GM12878 (cell line): Measurements from ENCODE around the gene SLC39A5. TPM values are rescaled to one million over a fixed set of nuclear protein-coding genes. Genes with fewer than 3 reads are reported as not detected.

Experiments used
- ATAC-seq: fragments of 200-7000 bp; cut with Tn5 transposase; 3 replicates; pipeline ENCODE4 v1.9.1; 2020; ENCODE audit warnings: mild to moderate bottlenecking, moderate library complexity
- BruUV-seq: library from RNA; stranded (reverse); fragments of 400-500 nt; replicated peaks from 2 replicates; lab custom pipeline; 2021; lab: Mats Ljungman, UMichigan
- CTCF ChIA-PET: fragments of 300-600 bp; sonication (Branson Sonifier 250); formaldehyde crosslinking; extraction: SDS; loops from one replicate; lab custom pipeline; 2021; ENCODE audit warnings: inconsistent platforms; lab: Yijun Ruan, JAX
- POLR2A ChIA-PET: fragments of 350-600 bp; formaldehyde crosslinking; extraction: SDS; loops from one replicate; lab custom pipeline; 2021; ENCODE audit warnings: inconsistent platforms; lab: Charles Lee
- RAD21 ChIA-PET: fragments of 300-600 bp; sonication (Branson Sonifier 250); formaldehyde crosslinking; loops from one replicate; lab custom pipeline; 2023; ENCODE audit warnings: antibody characterized with exemption; ENCODE audit not compliant: unreplicated experiment; lab: Charles Lee
- SMC1A ChIA-PET: fragments of 300-600 bp; sonication (Branson Sonifier 250); formaldehyde crosslinking; loops from one replicate; lab custom pipeline; 2023; ENCODE audit not compliant: unreplicated experiment, uncharacterized antibody; lab: Charles Lee
- DNase-seq: peaks from one replicate; pipeline ENCODE4 v3.0.0-alpha.2; 2011; ENCODE audit warnings: low read depth, low spot score
- FAIRE-seq: peaks from 3 replicates; lab custom pipeline; 2011; peaks lifted over from hg19 to GRCh38; lab: Jason Lieb, UNC
- H2AFZ ChIP-seq: 2 replicates; pipeline ENCODE4 v1.6.0; 2011; ENCODE audit warnings: low read depth, low read length, control low read depth; ENCODE audit not compliant: control insufficient read depth
- H3K27ac ChIP-seq: 2 replicates; pipeline ENCODE4 v1.5.1; 2011; ENCODE audit warnings: control low read depth; ENCODE audit not compliant: control insufficient read depth, insufficient read depth
- H3K27me3 ChIP-seq, 2 experiments: replicated peaks in 1 of 2; 2 replicates each; pipeline versions ENCODE4 v1.6.0 to v1.6.1; 2011; ENCODE audit warnings: low read length in 1 of 2; ENCODE audit not compliant: control insufficient read depth in 2 of 2, insufficient read depth in 2 of 2
- H3K36me3 ChIP-seq, 2 experiments: 2 replicates each; pipeline ENCODE4 v1.5.1; 2011; ENCODE audit warnings: low read length in 1 of 2; ENCODE audit not compliant: control insufficient read depth in 2 of 2, insufficient read depth in 2 of 2
- H3K4me1 ChIP-seq: 2 replicates; pipeline ENCODE4 v1.6.1; 2011; ENCODE audit warnings: mild to moderate bottlenecking, low read length, moderate library complexity, mixed read lengths; ENCODE audit not compliant: control insufficient read depth, insufficient read depth
- H3K4me2 ChIP-seq: 2 replicates; pipeline ENCODE4 v1.6.0; 2011; ENCODE audit warnings: control low read depth; ENCODE audit not compliant: control insufficient read depth, insufficient read depth
- H3K4me3 ChIP-seq: fragments of 200-600 bp; sonication (generic); 2 replicates; pipeline ENCODE4 v1.5.1; 2016
- H3K79me2 ChIP-seq: 2 replicates; pipeline ENCODE4 v1.6.0; 2011; ENCODE audit warnings: low read length; ENCODE audit not compliant: control insufficient read depth, insufficient read depth
- H3K9ac ChIP-seq: 2 replicates; pipeline ENCODE4 v1.8.0; 2011; ENCODE audit warnings: low read length, control low read depth, mixed read lengths; ENCODE audit not compliant: control insufficient read depth, insufficient read depth
- H3K9me3 ChIP-seq: replicated peaks from 3 replicates; pipeline ENCODE4 v1.5.1; 2011; ENCODE audit warnings: mild to moderate bottlenecking, low read length; ENCODE audit not compliant: control insufficient read depth, insufficient read depth
- H4K20me1 ChIP-seq: 2 replicates; pipeline ENCODE4 v1.6.0; 2011; ENCODE audit not compliant: control insufficient read depth, insufficient read depth
- BMI1 ChIP-seq: fragments of 450-650 bp; IDR thresholded peaks from 2 replicates; pipeline ENCODE4 v1.6.1; 2016; ENCODE audit warnings: mild to moderate bottlenecking, moderate library complexity, borderline replicate concordance
- CHD4 ChIP-seq: fragments of 200-600 bp; sonication (generic); IDR thresholded peaks from 2 replicates; pipeline ENCODE4 v1.6.1; 2016; ENCODE audit warnings: mild to moderate bottlenecking
- CREB1 ChIP-seq: IDR thresholded peaks from 2 replicates; pipeline ENCODE4 v1.6.1; 2012; ENCODE audit warnings: low read depth, mild to moderate bottlenecking, inconsistent platforms
- EED ChIP-seq: sonication (generic); IDR thresholded peaks from 2 replicates; pipeline ENCODE4 v1.6.1; 2016; ENCODE audit warnings: antibody characterized with exemption, low read depth
- HDAC6 ChIP-seq: fragments of 200-600 bp; sonication (generic); IDR thresholded peaks from one replicate; pipeline ENCODE4 v1.8.0; 2017; ENCODE audit warnings: antibody characterized with exemption; ENCODE audit not compliant: unreplicated experiment
- JUND ChIP-seq: IDR thresholded peaks from 2 replicates; pipeline ENCODE4 v1.6.1; 2012; ENCODE audit warnings: low read depth, mild to moderate bottlenecking, low read length, improper control_type of control experiment, moderate library complexity
- KLF5 ChIP-seq: fragments of 450-650 bp; IDR thresholded peaks from 2 replicates; pipeline ENCODE4 v1.6.1; 2014; ENCODE audit warnings: mild to moderate bottlenecking; ENCODE audit not compliant: partially characterized antibody
- NR2F1 ChIP-seq: fragments of 450-650 bp; conservative IDR thresholded peaks from 2 replicates; pipeline ENCODE4 v1.6.1; 2017; ENCODE audit warnings: mild to moderate bottlenecking
- PAX5 ChIP-seq: IDR thresholded peaks from 2 replicates; pipeline ENCODE4 v1.6.1; 2011; ENCODE audit warnings: low read depth, low read length, borderline replicate concordance
- RUNX3 ChIP-seq: IDR thresholded peaks from 2 replicates; pipeline ENCODE4 v1.6.1; 2012; ENCODE audit warnings: low read length, inconsistent platforms
- SIX5 ChIP-seq: IDR thresholded peaks from 2 replicates; pipeline ENCODE4 v1.6.1; 2011; ENCODE audit warnings: mild to moderate bottlenecking, low read depth, low read length, moderate library complexity; ENCODE audit not compliant: severe bottlenecking
- SP1 ChIP-seq: IDR thresholded peaks from one replicate; pipeline ENCODE4 v1.6.1; 2011; ENCODE audit warnings: low read depth, low read length
- SREBF2 ChIP-seq: IDR thresholded peaks from 2 replicates; pipeline ENCODE4 v1.6.1; 2012; ENCODE audit warnings: mild to moderate bottlenecking, low read length
- STAT3 ChIP-seq: IDR thresholded peaks from 2 replicates; pipeline ENCODE4 v1.6.1; 2011; ENCODE audit warnings: low read depth, low read length, improper control_type of control experiment
- ZBTB11 ChIP-seq: fragments of 450-650 bp; formaldehyde crosslinking; IDR thresholded peaks from 2 replicates; pipeline ENCODE4 v1.5.0; 2022; ENCODE audit warnings: mild to moderate bottlenecking, missing genetic modification characterization
- ZBTB40 ChIP-seq: fragments of 450-650 bp; IDR thresholded peaks from 2 replicates; pipeline ENCODE4 v1.6.1; 2016; ENCODE audit warnings: mild to moderate bottlenecking, moderate library complexity, borderline replicate concordance
- WGBS: methylation state at CpG from one replicate; pipeline ENCODE4 v1.1.6; 2016; ENCODE audit warnings: low lambda C conversion rate; ENCODE audit not compliant: insufficient replicate concordance, insufficient coverage; ENCODE audit errors: missing lambda C conversion rate; 5-methylcytosine and 5-hydroxymethylcytosine counted together
- in situ Hi-C: fragments of 300-500 bp; cut with MboI; formaldehyde crosslinking; loops from 9 replicates; pipeline ENCODE4 v1.14.3; 2018; ENCODE audit warnings: mixed read lengths
- intact Hi-C: fragments of 100-400 bp; cut with micrococcal nuclease; formaldehyde crosslinking; loops from one replicate; pipeline ENCODE4 v1.14.2; 2022; ENCODE audit not compliant: unreplicated experiment
- polyA plus RNA-seq, 11 experiments: library from polyadenylated mRNA; depleted of rRNA in 4 of 11; unstranded in 6 of 11; stranded (reverse) in 5 of 11; fragments of >200 nt; fragmentation: Nextera tagmentation in 4 of 11; fragmentation: Illumina TruSeq in 1 of 11; extraction: Ambion mirVana in 4 of 11; extraction: Trizol in 1 of 11; gene quantifications; 1 replicate in 1 of 11; 2 replicates in 10 of 11; pipeline versions ENCODE4 v1.2.1 to v1.2.3, GENCODE V29; 2011 to 2016; ENCODE audit warnings: inconsistent platforms in 2 of 11, missing spikeins in 2 of 11, low read depth in 1 of 11
- total RNA-seq, 4 experiments: library from RNA; depleted of rRNA in 3 of 4; stranded (reverse); fragments of >200 nt in 3 of 4; fragmentation: Illumina TruSeq in 1 of 4; extraction: Trizol in 1 of 4; gene quantifications; 2 replicates each; pipeline versions ENCODE4 v1.2.1 to v1.2.3, GENCODE V29; 2013 to 2021

Gene SLC39A5
- total and polyA plus RNA-seq, 10 of the 15 experiments (the other 5 are each of a cell fraction or from before 2014, with no cell fraction given), result 0.15 to 0.56 (median 0.15) TPM; not detected in 7

GRCh38 chr12:56189918-56190694 is 39.7 kb upstream of the SLC39A5 start:
- SMC1A ChIA-PET, result interaction anchor here (0.9 to 6.2 kb wide), 15 partner anchors 14 to 1692 kb away, joined by 3 to 68 read pairs (median 5); partner anchors contain the start of genes ESYT1, PA2G4, RNF41 and ZC3H10
- peak; percentile 83 for DNase-seq
- FAIRE-seq, result no peak
- Histone ChIP-seq H3K4me1 (0 out of 2 replicates have a peak, but pooled peaks cover 4% of the 10 kb centered on the region), H3K4me2 (peak overlapping the region; percentile 99), H3K27ac (peak overlapping the region; percentile 91), H3K9me3 (no peaks in the 10 kb centered on the region), H3K27me3 (no peaks in the 10 kb centered on the region), H3K36me3 (no peaks in the 10 kb centered on the region), H3K9ac (peak overlapping the region; percentile 87), H2AFZ (peak overlapping the region; percentile 96), H3K79me2 (peaks cover 27% of the 10 kb centered on the region), H3K4me3 (peak overlapping the region; percentile 77), H4K20me1 (no peaks in the 10 kb centered on the region; the same call in 1 of the 2 replicates)
- peak; percentile 62 for ATAC-seq
- BruUV-seq, result no TSS peak
- CTCF ChIA-PET, result interaction anchor here (0.6 to 8.9 kb wide), 33 partner anchors 12 to 461 kb away, joined by 3 to 129 read pairs (median 4); partner anchors contain the start of genes ANKRD52, CD63, ESYT1 and MYL6
- in situ Hi-C loops, result loop anchor here (5.0 kb wide), 2 partner anchors 58 to 277 kb away; partner anchors contain the start of gene SPRYD4
- RAD21 ChIA-PET, result interaction anchor here (0.6 to 4.6 kb wide), 23 partner anchors 17 to 452 kb away, joined by 3 to 98 read pairs (median 7); partner anchors contain the start of genes ANKRD52, CNPY2, COQ10A and ESYT1
- intact Hi-C loops, result loop anchor here (1.0 to 10.0 kb wide), 6 partner anchors 31 to 455 kb away; partner anchors contain the start of gene MYL6
- WGBS, result 2% methylated on average over 40 of the region's 42 CpGs
- POLR2A ChIA-PET, result interaction anchor here (0.6 to 7.7 kb wide), 16 partner anchors 31 to 414 kb away, joined by 3 to 68 read pairs (median 6); partner anchors contain the start of genes ANKRD52, ESYT1, MYL6 and PA2G4
- TF ChIP-seq HDAC6, result no peak
- TF ChIP-seq ZBTB11 (CRISPR knock-in tag), result no peak
- no peak for TF ChIP-seq SIX5
- no peak for TF ChIP-seq NR2F1
- TF ChIP-seq CREB1, result no peak
- TF ChIP-seq RUNX3, result peak; percentile 89
- no peak for TF ChIP-seq BMI1
- no peak for TF ChIP-seq PAX5
- TF ChIP-seq JUND, result no peak
- no peak for TF ChIP-seq STAT3
- peak; percentile 82 for TF ChIP-seq EED
- no peak for TF ChIP-seq KLF5
- TF ChIP-seq SREBF2, result peak; percentile 89
- TF ChIP-seq CHD4, result no peak
- TF ChIP-seq ZBTB40, result peak; percentile 73
- TF ChIP-seq SP1, result no peak
